ENCODE data around the gene BAG1. TPM values are rescaled to one million over a fixed set of nuclear protein-coding genes. Genes with fewer than 3 reads are reported as not detected.

The BAG1 gene
- total RNA-seq, 1 experiment from 2014 or later, result 51.2 TPM

DNA sequence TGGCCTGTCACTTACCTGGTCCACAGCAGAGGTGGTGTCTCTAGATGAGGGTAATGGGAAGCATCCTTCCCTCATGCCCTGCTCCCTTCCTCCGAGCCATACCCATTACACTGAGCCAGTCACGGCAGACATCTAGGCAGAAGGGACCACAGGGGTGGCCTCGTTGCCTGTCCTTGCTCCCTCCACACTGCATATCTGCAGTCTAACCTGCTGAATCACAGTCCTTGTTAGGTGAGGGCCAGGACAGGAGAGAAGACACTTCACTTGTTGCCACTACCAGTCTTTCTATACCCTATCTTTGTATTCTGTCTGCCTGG is 43.0 kb downstream of the BAG1 start:
- no peak overlapping the region for H3K4me3 Mint-ChIP-seq (ENCODE audit: unreplicated experiment)
- H3K9me3 ChIP-seq, result no peaks in the 10 kb centered on the region
- H3K9me3 Mint-ChIP-seq (ENCODE audit: unreplicated experiment), result no peaks in the 10 kb centered on the region
- H3K27ac Mint-ChIP-seq (ENCODE audit: unreplicated experiment), result no peak overlapping the region
- no peaks in the 10 kb centered on the region; the same call in 1 of the 2 replicates for H3K4me1 ChIP-seq
- TF ChIP-seq, protein P1, sequence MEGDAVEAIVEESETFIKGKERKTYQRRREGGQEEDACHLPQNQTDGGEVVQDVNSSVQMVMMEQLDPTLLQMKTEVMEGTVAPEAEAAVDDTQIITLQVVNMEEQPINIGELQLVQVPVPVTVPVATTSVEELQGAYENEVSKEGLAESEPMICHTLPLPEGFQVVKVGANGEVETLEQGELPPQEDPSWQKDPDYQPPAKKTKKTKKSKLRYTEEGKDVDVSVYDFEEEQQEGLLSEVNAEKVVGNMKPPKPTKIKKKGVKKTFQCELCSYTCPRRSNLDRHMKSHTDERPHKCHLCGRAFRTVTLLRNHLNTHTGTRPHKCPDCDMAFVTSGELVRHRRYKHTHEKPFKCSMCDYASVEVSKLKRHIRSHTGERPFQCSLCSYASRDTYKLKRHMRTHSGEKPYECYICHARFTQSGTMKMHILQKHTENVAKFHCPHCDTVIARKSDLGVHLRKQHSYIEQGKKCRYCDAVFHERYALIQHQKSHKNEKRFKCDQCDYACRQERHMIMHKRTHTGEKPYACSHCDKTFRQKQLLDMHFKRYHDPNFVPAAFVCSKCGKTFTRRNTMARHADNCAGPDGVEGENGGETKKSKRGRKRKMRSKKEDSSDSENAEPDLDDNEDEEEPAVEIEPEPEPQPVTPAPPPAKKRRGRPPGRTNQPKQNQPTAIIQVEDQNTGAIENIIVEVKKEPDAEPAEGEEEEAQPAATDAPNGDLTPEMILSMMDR (IDR thresholded peaks at IDR 0.05; ENCODE audit: insufficient read depth in 1 of 2, low read depth in 1 of 2, low read length in 1 of 2, severe bottlenecking in 1 of 2, unreplicated experiment in 1 of 2), result no peak
- intact Hi-C loops (cut with micrococcal nuclease; ENCODE audit: unreplicated experiment), result no loop called here
- H3K27me3 Mint-ChIP-seq (ENCODE audit: insufficient read depth, unreplicated experiment), result no peaks in the 10 kb centered on the region
- no peaks in the 10 kb centered on the region for H3K27me3 ChIP-seq (replicated peaks; ENCODE audit: control insufficient read depth, insufficient read depth, low read length)
- ChIA-PET POLR2A (no interaction called here), CTCF (no interaction called here)
- no peak for DNase-seq
- no peaks in the 10 kb centered on the region for H3K36me3 ChIP-seq (ENCODE audit: control insufficient read depth, insufficient read depth, low read length)
- no TSS peak for BruUV-seq (replicated peaks)
- peaks cover 18% of the 10 kb centered on the region for H3K4me1 Mint-ChIP-seq (ENCODE audit: low read depth, unreplicated experiment)
- peaks cover 5% of the 10 kb centered on the region for H3K36me3 Mint-ChIP-seq (ENCODE audit: insufficient read depth, unreplicated experiment)
- no peak overlapping the region for H3K4me3 ChIP-seq (ENCODE audit: low read depth, low read length)

DNA sequence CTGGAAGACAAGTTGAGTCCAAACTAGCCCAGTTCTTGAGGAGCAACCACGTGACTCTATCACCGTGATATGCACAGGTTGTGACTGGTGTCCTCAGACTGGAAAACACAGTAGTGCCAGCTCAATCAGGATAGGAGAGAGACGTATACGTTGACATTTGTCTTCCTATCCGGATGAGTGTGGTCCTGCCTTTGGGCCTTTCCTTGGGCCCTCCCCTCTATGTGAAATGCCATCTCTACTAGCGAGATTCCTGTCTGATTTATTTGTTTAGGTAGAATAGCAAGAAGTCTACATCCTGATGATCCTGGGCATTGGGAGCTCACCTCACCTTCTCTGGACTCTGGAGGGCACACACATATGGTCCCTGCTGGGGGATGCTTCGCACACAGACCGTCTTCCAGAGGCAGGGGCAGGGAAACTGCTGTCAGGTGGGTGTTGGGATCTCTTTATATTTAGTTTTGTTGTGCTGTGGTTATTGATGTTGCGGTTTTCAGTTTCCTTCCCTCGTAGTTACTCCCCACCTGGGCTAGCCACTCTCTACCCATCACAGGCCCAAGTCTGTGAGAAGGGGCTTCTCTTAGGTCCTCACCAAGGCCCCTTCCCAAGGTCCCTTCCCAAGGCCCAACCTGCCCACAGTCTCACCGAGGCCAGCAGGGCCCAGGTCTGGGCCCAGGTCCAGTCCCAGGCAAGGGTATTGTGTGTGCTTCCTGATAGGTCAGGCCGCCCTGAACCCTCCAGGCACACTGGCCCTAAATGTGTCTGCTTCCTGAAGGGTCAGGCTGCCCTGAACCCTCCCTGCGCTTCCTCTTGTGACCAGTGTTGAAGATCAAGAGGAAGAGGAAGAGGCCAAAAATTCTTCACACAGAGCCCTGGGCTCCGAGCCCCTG is 43.6 kb downstream of the BAG1 start:
- Histone ChIP-seq H3K27me3 (replicated peaks; ENCODE audit: control insufficient read depth, insufficient read depth, low read length) (no peaks in the 10 kb centered on the region), H3K4me3 (ENCODE audit: low read depth, low read length) (no peak overlapping the region), H3K4me1 (no peaks in the 10 kb centered on the region; the same call in 1 of the 2 replicates), H3K36me3 (ENCODE audit: control insufficient read depth, insufficient read depth, low read length) (no peaks in the 10 kb centered on the region), H3K9me3 (no peaks in the 10 kb centered on the region)
- ChIA-PET CTCF (no interaction called here), POLR2A (no interaction called here)
- TF ChIP-seq, protein P1 (IDR thresholded peaks at IDR 0.05; ENCODE audit: insufficient read depth in 1 of 2, low read depth in 1 of 2, low read length in 1 of 2, severe bottlenecking in 1 of 2, unreplicated experiment in 1 of 2), result no peak
- BruUV-seq (replicated peaks), result no TSS peak
- no peak overlapping the region for H3K27ac Mint-ChIP-seq (ENCODE audit: unreplicated experiment)
- peaks cover 16% of the 10 kb centered on the region for H3K4me1 Mint-ChIP-seq (ENCODE audit: low read depth, unreplicated experiment)
- H3K9me3 Mint-ChIP-seq (ENCODE audit: unreplicated experiment), result no peaks in the 10 kb centered on the region
- intact Hi-C loops (cut with micrococcal nuclease; ENCODE audit: unreplicated experiment), result no loop called here
- H3K27me3 Mint-ChIP-seq (ENCODE audit: insufficient read depth, unreplicated experiment), result no peaks in the 10 kb centered on the region
- DNase-seq, result no peak
- H3K36me3 Mint-ChIP-seq (ENCODE audit: insufficient read depth, unreplicated experiment), result peaks cover 5% of the 10 kb centered on the region
- H3K4me3 Mint-ChIP-seq (ENCODE audit: unreplicated experiment), result no peak overlapping the region

DNA sequence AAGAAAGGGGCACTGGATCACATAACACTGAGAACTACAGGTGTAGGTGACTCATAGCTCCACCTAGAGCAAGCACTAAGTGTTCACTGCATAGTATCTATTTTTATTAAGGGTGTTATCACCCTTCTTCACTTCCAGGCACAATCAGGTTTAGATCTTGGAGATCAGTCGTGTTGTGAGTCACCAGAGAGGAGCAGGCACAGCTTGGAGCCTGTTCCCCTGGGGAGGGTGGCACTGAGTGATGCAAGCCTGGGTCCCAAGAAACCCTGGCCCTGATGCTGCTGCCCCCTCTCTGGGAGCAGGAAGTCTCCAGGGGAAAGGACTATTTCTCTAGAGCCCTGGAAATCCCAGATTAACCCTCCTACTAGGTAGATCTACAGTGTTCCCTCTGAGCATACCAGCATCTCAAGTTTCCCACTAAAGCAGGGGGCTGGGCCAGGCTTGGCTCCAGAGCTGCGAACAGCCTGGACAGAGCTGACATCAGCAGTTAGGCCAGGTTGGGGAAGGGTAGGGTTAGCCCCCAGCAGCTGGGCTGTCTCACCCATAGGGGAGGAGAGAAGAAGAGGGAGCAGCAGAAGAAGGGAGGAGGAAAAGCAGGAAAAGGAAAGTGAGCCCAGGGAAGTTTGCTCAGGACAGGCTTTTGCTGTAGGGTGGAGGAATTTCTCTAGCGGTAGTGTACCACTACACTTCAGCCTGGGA is 52.7 kb downstream of the BAG1 start:
- TF ChIP-seq, protein P1 (IDR thresholded peaks at IDR 0.05; ENCODE audit: insufficient read depth in 1 of 2, low read depth in 1 of 2, low read length in 1 of 2, severe bottlenecking in 1 of 2, unreplicated experiment in 1 of 2), result peak in 1 of 2 experiments; percentile 14
- no peaks in the 10 kb centered on the region for H3K36me3 ChIP-seq (ENCODE audit: control insufficient read depth, insufficient read depth, low read length)
- H3K4me3 ChIP-seq (ENCODE audit: low read depth, low read length), result no peak overlapping the region
- intact Hi-C loops (cut with micrococcal nuclease; ENCODE audit: unreplicated experiment), result no loop called here
- no peak for DNase-seq
- H3K27me3 ChIP-seq (replicated peaks; ENCODE audit: control insufficient read depth, insufficient read depth, low read length), result no peaks in the 10 kb centered on the region
- POLR2A ChIA-PET, result no interaction called here
- H3K9me3 ChIP-seq, result no peaks in the 10 kb centered on the region
- Mint-ChIP-seq H3K27me3 (ENCODE audit: insufficient read depth, unreplicated experiment) (no peaks in the 10 kb centered on the region), H3K4me3 (ENCODE audit: unreplicated experiment) (no peak overlapping the region), H3K36me3 (ENCODE audit: insufficient read depth, unreplicated experiment) (peaks cover 5% of the 10 kb centered on the region), H3K4me1 (ENCODE audit: low read depth, unreplicated experiment) (peaks cover 24% of the 10 kb centered on the region), H3K27ac (ENCODE audit: unreplicated experiment) (peak overlapping the region; percentile 2), H3K9me3 (ENCODE audit: unreplicated experiment) (no peaks in the 10 kb centered on the region)
- CTCF ChIA-PET, result no interaction called here
- H3K4me1 ChIP-seq, result peaks cover 12% of the 10 kb centered on the region
- BruUV-seq (replicated peaks), result no TSS peak

Data from Caco-2 (cell line).